ENCODE measurements around the gene IMMP2L.
A peak's percentile ranks its signal among the peaks of the same experiment; 100 is the strongest.

Gene IMMP2L

GRCh38 chr7:111558991-111559390 lies 3.3 kb downstream of the IMMP2L start:
- no peaks in the 10 kb centered on the region for H3K27me3 ChIP-seq (ENCODE audit: control insufficient read depth, insufficient read depth, low read length, poor library complexity, severe bottlenecking)
- WGBS, 2 experiments, result 90 to 92% methylated on average over 1 of the region's 1 CpG
- H3K36me3 ChIP-seq (ENCODE audit: control insufficient read depth, insufficient read depth, low read length), result no peaks in the 10 kb centered on the region
- H3K9me3 ChIP-seq (ENCODE audit: control insufficient read depth, low read length), result no peaks in the 10 kb centered on the region
- no peak overlapping the region for H3K4me3 ChIP-seq (ENCODE audit: insufficient read depth, low read depth, low read length)
- peaks cover 14% of the 10 kb centered on the region for H3K4me1 ChIP-seq (ENCODE audit: control insufficient read depth, insufficient read depth, low read length)
- no peak overlapping the region for H3K27ac ChIP-seq (ENCODE audit: insufficient read depth, low read depth, low read length, poor library complexity, severe bottlenecking)

GRCh38 chr7:111556977-111557376 lies 5.3 kb downstream of the IMMP2L start:
- no peaks in the 10 kb centered on the region for H3K9me3 ChIP-seq (ENCODE audit: control insufficient read depth, low read length)
- peaks cover 14% of the 10 kb centered on the region for H3K4me1 ChIP-seq (ENCODE audit: control insufficient read depth, insufficient read depth, low read length)
- no peak overlapping the region for H3K27ac ChIP-seq (ENCODE audit: insufficient read depth, low read depth, low read length, poor library complexity, severe bottlenecking)

GRCh38 chr7:111554086-111554485 lies 8.2 kb downstream of the IMMP2L start:
- Histone ChIP-seq H3K9me3 (ENCODE audit: control insufficient read depth, low read length) (no peaks in the 10 kb centered on the region), H3K36me3 (ENCODE audit: control insufficient read depth, insufficient read depth, low read length) (no peaks in the 10 kb centered on the region), H3K27me3 (ENCODE audit: control insufficient read depth, insufficient read depth, low read length, poor library complexity, severe bottlenecking) (no peaks in the 10 kb centered on the region), H3K27ac (ENCODE audit: insufficient read depth, low read depth, low read length, poor library complexity, severe bottlenecking) (no peak overlapping the region), H3K4me1 (ENCODE audit: control insufficient read depth, insufficient read depth, low read length) (no peaks in the 10 kb centered on the region), H3K4me3 (ENCODE audit: insufficient read depth, low read depth, low read length) (no peak overlapping the region)
- 47 to 49% methylated on average over 4 of the region's 4 CpGs for WGBS, 2 experiments

More at GRCh38 chr7:111556977-111557376, 5.3 kb downstream of the IMMP2L start:
- H3K4me3 ChIP-seq (ENCODE audit: insufficient read depth, low read depth, low read length), result no peak overlapping the region
- no peaks in the 10 kb centered on the region for H3K27me3 ChIP-seq (ENCODE audit: control insufficient read depth, insufficient read depth, low read length, poor library complexity, severe bottlenecking)
- H3K36me3 ChIP-seq (ENCODE audit: control insufficient read depth, insufficient read depth, low read length), result no peaks in the 10 kb centered on the region

- no peak overlapping the region for H3K27ac ChIP-seq (ENCODE audit: insufficient read depth, low read depth, low read length, poor library complexity, severe bottlenecking)
- 100% methylated on average over 1 of the region's 2 CpGs; no CpG with 5 or more reads in 1 of the 2 experiments for WGBS, 2 experiments
Measured at GRCh38 chr7:111541067-111541466, 21.2 kb downstream of the IMMP2L start.

GRCh38 chr7:111540199-111540815 lies 22.0 kb downstream of the IMMP2L start:
- Histone ChIP-seq H3K4me3 (ENCODE audit: insufficient read depth, low read depth, low read length) (no peak overlapping the region), H3K27me3 (ENCODE audit: control insufficient read depth, insufficient read depth, low read length, poor library complexity, severe bottlenecking) (no peaks in the 10 kb centered on the region), H3K27ac (ENCODE audit: insufficient read depth, low read depth, low read length, poor library complexity, severe bottlenecking) (no peak overlapping the region), H3K36me3 (ENCODE audit: control insufficient read depth, insufficient read depth, low read length) (no peaks in the 10 kb centered on the region), H3K9me3 (ENCODE audit: control insufficient read depth, low read length) (no peaks in the 10 kb centered on the region), H3K4me1 (ENCODE audit: control insufficient read depth, insufficient read depth, low read length) (peaks cover 5% of the 10 kb centered on the region)
- WGBS, 2 experiments, result 95% methylated on average over 5 of the region's 5 CpGs

More at GRCh38 chr7:111541067-111541466, 21.2 kb downstream of the IMMP2L start:
- H3K27me3 ChIP-seq (ENCODE audit: control insufficient read depth, insufficient read depth, low read length, poor library complexity, severe bottlenecking), result no peaks in the 10 kb centered on the region
- no peak overlapping the region for H3K4me3 ChIP-seq (ENCODE audit: insufficient read depth, low read depth, low read length)
- no peaks in the 10 kb centered on the region for H3K36me3 ChIP-seq (ENCODE audit: control insufficient read depth, insufficient read depth, low read length)
- H3K4me1 ChIP-seq (ENCODE audit: control insufficient read depth, insufficient read depth, low read length), result no peaks in the 10 kb centered on the region
- H3K9me3 ChIP-seq (ENCODE audit: control insufficient read depth, low read length), result no peaks in the 10 kb centered on the region

GRCh38 chr7:111537134-111537533 lies 25.2 kb downstream of the IMMP2L start:
- Histone ChIP-seq H3K4me3 (ENCODE audit: insufficient read depth, low read depth, low read length) (no peak overlapping the region), H3K36me3 (ENCODE audit: control insufficient read depth, insufficient read depth, low read length) (no peaks in the 10 kb centered on the region), H3K27ac (ENCODE audit: insufficient read depth, low read depth, low read length, poor library complexity, severe bottlenecking) (no peak overlapping the region), H3K9me3 (ENCODE audit: control insufficient read depth, low read length) (no peaks in the 10 kb centered on the region), H3K27me3 (ENCODE audit: control insufficient read depth, insufficient read depth, low read length, poor library complexity, severe bottlenecking) (no peaks in the 10 kb centered on the region), H3K4me1 (ENCODE audit: control insufficient read depth, insufficient read depth, low read length) (peaks cover 8% of the 10 kb centered on the region)
- WGBS, 2 experiments, result 100% methylated on average over 1 of the region's 1 CpG; no CpG with 5 or more reads in 1 of the 2 experiments

- Histone ChIP-seq H3K9me3 (ENCODE audit: control insufficient read depth, low read length) (no peaks in the 10 kb centered on the region), H3K4me3 (ENCODE audit: insufficient read depth, low read depth, low read length) (no peak overlapping the region), H3K27me3 (ENCODE audit: control insufficient read depth, insufficient read depth, low read length, poor library complexity, severe bottlenecking) (no peaks in the 10 kb centered on the region), H3K27ac (ENCODE audit: insufficient read depth, low read depth, low read length, poor library complexity, severe bottlenecking) (peak overlapping the region; percentile 39), H3K4me1 (ENCODE audit: control insufficient read depth, insufficient read depth, low read length) (peaks cover 8% of the 10 kb centered on the region), H3K36me3 (ENCODE audit: control insufficient read depth, insufficient read depth, low read length) (no peaks in the 10 kb centered on the region)
- 74 to 80% methylated on average over 1 of the region's 3 CpGs for WGBS, 2 experiments
Measured at GRCh38 chr7:111535142-111535870, 27.0 kb downstream of the IMMP2L start.

GRCh38 chr7:111532625-111533024 lies 29.7 kb downstream of the IMMP2L start:
- no peaks in the 10 kb centered on the region for H3K9me3 ChIP-seq (ENCODE audit: control insufficient read depth, low read length)
- H3K4me3 ChIP-seq (ENCODE audit: insufficient read depth, low read depth, low read length), result no peak overlapping the region
- peaks cover 8% of the 10 kb centered on the region for H3K4me1 ChIP-seq (ENCODE audit: control insufficient read depth, insufficient read depth, low read length)
- H3K27me3 ChIP-seq (ENCODE audit: control insufficient read depth, insufficient read depth, low read length, poor library complexity, severe bottlenecking), result no peaks in the 10 kb centered on the region
- H3K27ac ChIP-seq (ENCODE audit: insufficient read depth, low read depth, low read length, poor library complexity, severe bottlenecking), result no peak overlapping the region
- H3K36me3 ChIP-seq (ENCODE audit: control insufficient read depth, insufficient read depth, low read length), result no peaks in the 10 kb centered on the region

- 93 to 97% methylated on average over 3 of the region's 3 CpGs for WGBS, 2 experiments
- no peak overlapping the region for H3K27ac ChIP-seq (ENCODE audit: insufficient read depth, low read depth, low read length, poor library complexity, severe bottlenecking)
- H3K4me3 ChIP-seq (ENCODE audit: insufficient read depth, low read depth, low read length), result no peak overlapping the region
- H3K4me1 ChIP-seq (ENCODE audit: control insufficient read depth, insufficient read depth, low read length), result peaks cover 8% of the 10 kb centered on the region
- H3K36me3 ChIP-seq (ENCODE audit: control insufficient read depth, insufficient read depth, low read length), result no peaks in the 10 kb centered on the region
- no peaks in the 10 kb centered on the region for H3K9me3 ChIP-seq (ENCODE audit: control insufficient read depth, low read length)
- H3K27me3 ChIP-seq (ENCODE audit: control insufficient read depth, insufficient read depth, low read length, poor library complexity, severe bottlenecking), result no peaks in the 10 kb centered on the region
Measured at GRCh38 chr7:111531993-111532392, 30.3 kb downstream of the IMMP2L start.

GRCh38 chr7:111530356-111530668 lies 32.0 kb downstream of the IMMP2L start:
- H3K4me1 ChIP-seq (ENCODE audit: control insufficient read depth, insufficient read depth, low read length), result peaks cover 3% of the 10 kb centered on the region
- H3K27ac ChIP-seq (ENCODE audit: insufficient read depth, low read depth, low read length, poor library complexity, severe bottlenecking), result no peak overlapping the region
- H3K9me3 ChIP-seq (ENCODE audit: control insufficient read depth, low read length), result no peaks in the 10 kb centered on the region
- H3K36me3 ChIP-seq (ENCODE audit: control insufficient read depth, insufficient read depth, low read length), result no peaks in the 10 kb centered on the region
- no peak overlapping the region for H3K4me3 ChIP-seq (ENCODE audit: insufficient read depth, low read depth, low read length)
- no peaks in the 10 kb centered on the region for H3K27me3 ChIP-seq (ENCODE audit: control insufficient read depth, insufficient read depth, low read length, poor library complexity, severe bottlenecking)
